Endothelial cell of umbilical vein (primary cell): ENCODE measurements around the gene SPIRE1.

Source experiments
- EZH2 ChIP-seq: IDR thresholded peaks from 2 replicates; pipeline ENCODE4 v1.6.1; 2012; ENCODE audit warnings: borderline replicate concordance, low read depth, mild to moderate bottlenecking, moderate library complexity, low read length, inconsistent platforms; ENCODE audit not compliant: severe bottlenecking
- FOS ChIP-seq: IDR thresholded peaks from 2 replicates; pipeline ENCODE4 v1.6.1; 2011; ENCODE audit warnings: mild to moderate bottlenecking, low read length, moderate library complexity, borderline replicate concordance; ENCODE audit not compliant: insufficient read depth
- GATA2 ChIP-seq: IDR thresholded peaks from 2 replicates; pipeline ENCODE4 v1.7.0; 2011; ENCODE audit warnings: low read depth, mild to moderate bottlenecking, moderate library complexity, mixed read lengths, low read length; ENCODE audit not compliant: insufficient read length, insufficient read depth
- JUN ChIP-seq: IDR thresholded peaks from 2 replicates; pipeline ENCODE4 v1.6.1; 2011; ENCODE audit warnings: borderline replicate concordance, low read depth; ENCODE audit not compliant: insufficient read length, insufficient read depth
- MAX ChIP-seq: IDR thresholded peaks from 2 replicates; pipeline ENCODE4 v1.6.1; 2011; ENCODE audit not compliant: insufficient read depth, insufficient read length
- MYC ChIP-seq: IDR thresholded peaks from one replicate; pipeline ENCODE4 v1.6.1; 2011; ENCODE audit warnings: mild to moderate bottlenecking, low read depth, low read length
- POLR2A ChIP-seq: IDR thresholded peaks from 2 replicates; pipeline ENCODE4 v1.6.1; 2012; ENCODE audit warnings: low read depth, mild to moderate bottlenecking, control low read depth, low read length
- POLR2AphosphoS5 ChIP-seq: IDR thresholded peaks from 2 replicates; pipeline ENCODE4 v1.6.1; 2012; ENCODE audit warnings: low read depth, mild to moderate bottlenecking, control low read depth, low read length, moderate library complexity; ENCODE audit not compliant: insufficient read depth
- TF ChIP-seq, protein P1 (sequence below), 2 donors: IDR thresholded peaks; 1 replicate in 1 of 2; 2 replicates in 1 of 2; pipeline ENCODE4 v1.5.1; 2011; ENCODE audit warnings: low read length in 2 of 2, mild to moderate bottlenecking in 2 of 2, moderate library complexity in 2 of 2, control low read depth in 1 of 2, inconsistent platforms in 1 of 2, low read depth in 1 of 2; ENCODE audit not compliant: insufficient read depth in 1 of 2; ENCODE audit errors: extremely low read depth in 1 of 2

DNA sequence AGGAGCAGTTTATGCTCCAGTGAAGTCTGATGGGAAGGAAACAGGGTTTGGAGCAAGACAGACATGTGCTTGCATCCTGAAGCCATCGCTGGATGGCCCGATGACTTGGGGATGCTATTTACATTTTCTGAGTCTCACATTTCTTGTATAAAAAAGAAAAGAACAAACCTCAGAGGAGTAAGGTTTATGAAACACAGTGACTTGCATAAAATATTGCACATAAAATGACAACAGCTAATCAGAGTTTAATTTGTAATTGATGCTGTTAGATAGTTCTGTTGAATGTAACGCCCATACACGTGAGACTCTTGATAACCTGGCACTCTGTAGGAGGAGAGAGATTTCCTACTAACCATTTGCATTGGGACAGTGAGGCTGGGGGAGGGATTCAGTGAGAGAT lies 233.7 kb downstream of the SPIRE1 start:
- TF ChIP-seq, protein P1, sequence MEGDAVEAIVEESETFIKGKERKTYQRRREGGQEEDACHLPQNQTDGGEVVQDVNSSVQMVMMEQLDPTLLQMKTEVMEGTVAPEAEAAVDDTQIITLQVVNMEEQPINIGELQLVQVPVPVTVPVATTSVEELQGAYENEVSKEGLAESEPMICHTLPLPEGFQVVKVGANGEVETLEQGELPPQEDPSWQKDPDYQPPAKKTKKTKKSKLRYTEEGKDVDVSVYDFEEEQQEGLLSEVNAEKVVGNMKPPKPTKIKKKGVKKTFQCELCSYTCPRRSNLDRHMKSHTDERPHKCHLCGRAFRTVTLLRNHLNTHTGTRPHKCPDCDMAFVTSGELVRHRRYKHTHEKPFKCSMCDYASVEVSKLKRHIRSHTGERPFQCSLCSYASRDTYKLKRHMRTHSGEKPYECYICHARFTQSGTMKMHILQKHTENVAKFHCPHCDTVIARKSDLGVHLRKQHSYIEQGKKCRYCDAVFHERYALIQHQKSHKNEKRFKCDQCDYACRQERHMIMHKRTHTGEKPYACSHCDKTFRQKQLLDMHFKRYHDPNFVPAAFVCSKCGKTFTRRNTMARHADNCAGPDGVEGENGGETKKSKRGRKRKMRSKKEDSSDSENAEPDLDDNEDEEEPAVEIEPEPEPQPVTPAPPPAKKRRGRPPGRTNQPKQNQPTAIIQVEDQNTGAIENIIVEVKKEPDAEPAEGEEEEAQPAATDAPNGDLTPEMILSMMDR (IDR thresholded peaks at IDR 0.05; ENCODE audit: extremely low read depth in 1 of 2, insufficient read depth in 1 of 2, low read depth in 1 of 2, low read length in 2 of 2): no peak
- no peak for TF ChIP-seq POLR2A
- TF ChIP-seq FOS: no peak
- TF ChIP-seq POLR2AphosphoS5: no peak
- no peak for TF ChIP-seq JUN
- no peak for TF ChIP-seq MYC
- TF ChIP-seq EZH2: no peak
- TF ChIP-seq MAX: no peak
- no peak for TF ChIP-seq GATA2
